ENCODE results near the gene LIN28B.
"Not testable (repeated sequence)": the region's sequence is repeated elsewhere in the genome, so short reads cannot be mapped to it uniquely, and the experiment has no call there.

Gene LIN28B

DNA sequence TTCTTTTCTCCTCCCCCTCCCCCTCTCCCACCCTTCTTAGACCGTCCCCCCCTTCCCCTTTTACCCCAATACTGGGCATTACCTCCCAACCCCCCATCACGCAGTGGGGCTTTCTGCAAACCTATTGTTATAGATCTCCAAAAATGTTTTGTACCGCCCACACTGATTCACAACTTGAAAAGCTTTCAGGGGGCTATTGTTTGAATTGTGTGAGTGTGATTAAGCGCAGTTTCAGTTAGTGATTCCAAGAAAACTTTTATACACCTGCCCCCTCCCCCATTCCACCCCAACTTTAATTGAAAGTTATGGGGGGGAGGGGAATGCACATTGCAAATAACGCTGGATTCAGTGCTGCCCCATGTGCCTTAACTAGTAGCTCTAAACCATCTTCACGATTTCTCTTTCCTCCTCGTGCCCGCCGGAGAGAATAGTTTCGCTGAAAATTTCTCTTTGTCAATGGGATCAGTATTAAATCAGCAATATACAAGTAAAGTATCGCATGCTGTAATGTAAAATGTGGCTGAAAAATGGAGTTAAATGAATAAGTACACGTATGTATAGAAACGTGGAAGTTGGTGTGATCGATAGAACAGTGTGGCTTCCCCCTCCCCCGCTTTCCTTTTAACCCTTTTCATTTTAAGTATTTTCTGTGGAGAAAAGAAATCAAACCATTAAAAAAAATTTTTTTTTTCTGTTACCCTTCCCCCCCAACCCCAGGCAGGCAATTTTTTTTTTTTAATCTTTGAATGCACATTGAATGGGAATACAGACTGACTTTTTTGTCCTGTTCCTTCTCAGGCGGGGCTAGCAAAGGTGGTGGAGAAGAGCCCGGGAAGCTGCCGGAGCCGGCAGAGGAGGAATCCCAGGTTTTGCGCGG, 632 bp downstream of the LIN28B start:
- DNase-seq, result no peak

DNA sequence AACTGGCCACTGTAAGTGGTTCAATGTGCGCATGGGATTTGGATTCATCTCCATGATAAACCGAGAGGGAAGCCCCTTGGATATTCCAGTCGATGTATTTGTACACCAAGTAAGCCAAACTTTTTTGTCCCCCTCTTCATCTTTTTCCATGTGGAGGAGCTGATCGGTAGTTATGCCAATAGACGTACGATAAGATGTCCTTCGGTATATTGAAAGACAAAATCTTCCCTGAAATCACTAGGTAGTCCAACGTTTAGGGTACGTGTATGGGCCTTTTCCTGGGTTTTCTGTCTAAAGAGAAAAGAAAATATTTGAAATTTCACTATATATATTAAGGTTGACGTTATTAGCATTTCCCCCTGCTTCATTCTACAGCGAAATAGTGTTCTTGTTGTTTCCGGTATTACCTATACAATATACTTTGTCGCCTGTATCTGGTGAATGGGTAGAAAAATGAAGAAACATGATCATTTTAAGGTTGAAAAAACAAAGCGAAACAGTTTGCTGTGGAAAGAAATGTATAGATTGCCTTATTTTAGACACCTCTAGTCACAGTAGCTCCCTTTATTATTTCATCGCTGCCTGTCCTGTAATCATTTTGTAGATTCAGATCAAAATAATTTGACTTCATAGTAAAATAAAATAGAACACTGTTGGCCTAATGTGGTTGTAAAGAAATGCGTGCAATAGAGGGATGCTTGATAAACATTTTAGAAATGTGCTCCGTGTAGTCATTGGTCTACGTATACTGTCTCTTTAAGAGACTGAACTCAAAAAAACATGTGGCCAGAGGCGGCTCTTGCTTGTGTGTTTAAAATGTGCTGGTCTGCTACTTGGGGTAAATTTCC, 1.5 kb downstream of the LIN28B start:
- DNase-seq, result no peak

DNA sequence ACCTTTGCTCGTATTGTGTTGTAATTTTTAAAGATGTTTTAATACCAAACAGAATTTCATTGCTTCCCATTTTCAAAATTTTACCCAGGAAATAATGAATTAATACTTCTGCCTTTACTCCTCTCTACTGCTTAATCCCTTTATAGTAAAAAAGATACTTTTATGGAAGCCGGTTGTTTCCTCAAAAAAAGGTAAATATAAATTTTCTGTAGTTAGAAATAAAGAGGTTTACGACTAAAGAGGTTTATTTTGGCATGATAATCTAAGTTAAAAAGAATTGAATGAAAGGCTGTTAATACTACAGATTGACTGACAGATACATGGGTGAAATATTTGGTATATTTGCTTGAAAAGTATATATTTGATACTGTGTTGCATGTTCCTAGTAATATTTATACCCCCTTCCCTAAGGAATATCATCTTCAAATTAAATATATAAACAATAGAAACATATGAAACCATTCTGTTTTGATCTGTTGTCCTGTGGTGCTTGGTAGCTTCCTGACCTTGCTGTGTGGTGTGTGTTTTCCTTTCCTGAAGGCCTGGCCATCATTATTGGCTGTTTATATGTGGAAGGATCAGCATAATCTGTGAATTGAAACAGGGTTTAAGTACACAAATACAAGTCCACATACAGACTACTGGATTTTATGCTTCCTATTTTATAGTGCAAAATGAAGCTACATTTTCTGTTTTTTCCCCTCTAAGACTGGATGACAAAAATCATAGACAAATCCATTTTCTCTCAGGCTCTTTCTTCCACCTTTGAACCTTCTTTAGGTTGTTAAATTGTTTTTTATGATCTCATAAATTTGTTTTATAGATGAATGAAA, 2.3 kb downstream of the LIN28B start:
- DNase-seq, result no peak

GRCh38 chr6:104969108-104969507, 12.2 kb downstream of the LIN28B start:
- DNase-seq, result no peak

GRCh38 chr6:104969785-104970581, 13.1 kb downstream of the LIN28B start:
- no peak for DNase-seq

GRCh38 chr6:104973404-104973803, 16.5 kb downstream of the LIN28B start:
- no peak for DNase-seq

- no peak for DNase-seq
Observed at GRCh38 chr6:104983296-104983695, 26.4 kb downstream of the LIN28B start.

GRCh38 chr6:104983776-104984175, 26.9 kb downstream of the LIN28B start:
- DNase-seq, result no peak

DNA sequence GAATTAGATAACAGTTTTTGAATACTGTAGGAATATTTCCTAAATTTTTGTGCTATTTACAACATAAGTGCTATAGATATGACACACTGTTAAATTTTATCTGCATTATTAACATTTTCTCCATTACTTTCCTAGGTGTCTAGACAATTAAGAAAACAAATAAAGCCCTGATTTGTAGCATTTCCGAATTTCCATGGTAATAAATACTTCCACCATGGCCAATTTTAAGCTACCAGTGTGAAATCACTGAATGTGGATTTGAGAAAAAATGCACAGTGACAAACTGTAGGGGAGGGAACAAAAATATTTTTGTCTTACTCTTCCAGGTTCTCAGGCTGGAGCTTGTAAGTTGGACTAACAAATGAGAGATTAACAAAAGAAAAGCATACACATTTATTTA, 27.9 kb downstream of the LIN28B start:
- DNase-seq, result no peak

DNA sequence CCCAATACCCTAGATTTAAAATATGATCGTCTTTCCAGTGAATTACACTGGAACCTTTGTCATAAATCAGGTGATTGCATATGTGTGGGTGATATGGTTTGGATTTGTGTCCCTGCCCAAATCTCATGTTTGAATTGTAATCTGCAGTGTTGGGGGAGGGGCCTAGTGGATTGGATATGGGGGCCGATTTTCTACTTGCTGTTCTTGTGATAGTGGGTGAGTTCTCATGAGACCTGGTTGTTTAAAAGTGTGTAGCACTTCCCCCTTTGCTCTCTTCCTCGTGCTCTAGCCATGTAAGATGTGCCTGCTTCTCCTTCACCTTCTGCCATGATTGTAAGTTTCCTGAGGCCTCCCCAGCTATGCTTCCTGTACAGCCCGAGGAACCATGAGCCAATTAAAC, 29.0 kb downstream of the LIN28B start:
- DNase-seq, result not testable (repeated sequence)

DNA sequence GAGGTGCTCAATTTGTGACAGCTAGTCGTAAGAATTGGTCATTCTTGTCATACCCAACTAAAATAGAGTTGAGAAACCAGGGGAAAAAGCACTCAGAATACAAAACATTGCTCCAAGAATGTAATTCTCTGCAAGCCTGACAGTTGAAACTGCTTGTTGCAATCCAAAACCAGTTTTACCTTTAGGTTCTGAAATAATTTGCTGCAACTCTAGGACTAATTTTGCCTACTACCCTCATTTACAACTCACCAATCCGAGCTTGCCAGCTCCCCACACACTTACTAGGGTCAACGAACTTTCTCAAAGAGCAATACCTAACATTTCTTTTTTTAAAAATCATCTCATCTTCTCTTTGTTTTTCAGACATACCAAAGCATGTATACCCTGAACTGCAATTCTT, 29.7 kb downstream of the LIN28B start:
- no peak for DNase-seq

DNA sequence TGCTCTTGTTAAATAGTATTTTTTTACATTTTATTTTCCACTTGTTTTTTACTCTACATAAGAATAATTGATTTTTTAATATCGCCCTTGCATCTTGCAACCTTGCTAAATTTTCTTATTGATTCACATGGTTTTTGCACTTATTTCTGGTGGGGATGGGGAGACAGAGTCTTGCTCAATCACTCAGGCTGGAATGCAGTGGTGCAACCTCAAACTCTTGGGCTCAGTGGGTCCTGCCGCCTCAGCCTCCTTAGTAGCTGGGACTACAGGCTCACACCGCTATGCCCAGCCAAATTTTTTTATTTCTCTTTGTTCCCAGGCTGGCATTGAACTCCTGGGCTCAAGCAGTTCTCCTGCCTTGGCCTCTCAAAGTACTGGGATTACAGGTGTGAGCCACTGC, 30.3 kb downstream of the LIN28B start:
- no peak for DNase-seq

GRCh38 chr6:104990085-104990484, 33.2 kb downstream of the LIN28B start:
- DNase-seq, result no peak

DNA sequence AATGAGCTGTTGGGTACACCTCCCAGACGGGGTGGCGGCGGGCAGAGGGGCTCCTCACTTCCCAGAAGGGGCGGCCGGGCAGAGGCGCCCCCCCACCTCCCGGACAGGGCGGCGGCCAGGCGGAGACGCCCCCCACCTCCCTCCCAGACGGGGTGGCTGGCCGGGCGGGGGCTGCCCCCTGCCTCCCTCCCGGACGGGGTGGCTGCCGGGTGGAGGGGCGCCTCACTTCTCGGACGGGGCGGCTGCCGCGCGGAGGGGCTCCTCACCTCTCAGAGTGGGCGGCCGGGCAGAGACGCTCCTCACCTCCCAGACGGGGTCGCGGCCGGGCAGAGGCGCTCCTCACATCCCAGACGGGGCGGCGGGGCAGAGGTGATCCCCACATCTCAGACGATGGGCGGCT, 34.2 kb downstream of the LIN28B start:
- not testable (repeated sequence) for DNase-seq

GRCh38 chr6:104993576-104993975, 36.7 kb downstream of the LIN28B start:
- DNase-seq, result not testable (repeated sequence)

GRCh38 chr6:104995989-104996617, 39.2 kb downstream of the LIN28B start:
- DNase-seq, result no peak

GRCh38 chr6:105001063-105001462, 44.2 kb downstream of the LIN28B start:
- DNase-seq, result no peak

DNA sequence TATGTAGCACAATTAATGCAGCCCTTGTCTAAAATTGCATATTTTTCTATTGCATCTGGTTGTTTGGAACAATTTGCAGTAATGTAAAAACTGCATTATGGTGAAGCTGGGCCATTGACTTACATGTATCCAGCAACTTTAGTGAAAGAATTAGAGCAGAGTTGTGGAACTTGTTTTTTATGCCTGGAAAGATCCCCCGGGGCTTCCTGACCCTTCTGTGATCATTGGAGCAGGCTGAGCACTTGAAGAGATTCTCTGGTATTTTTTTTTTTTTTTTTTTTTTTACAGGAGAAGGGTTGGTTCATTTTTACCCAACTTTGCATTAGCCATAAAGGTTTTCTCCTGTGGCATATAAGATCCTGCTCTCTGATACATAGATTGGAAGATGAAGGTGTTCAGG, 45.0 kb downstream of the LIN28B start:
- no peak for DNase-seq

DNA sequence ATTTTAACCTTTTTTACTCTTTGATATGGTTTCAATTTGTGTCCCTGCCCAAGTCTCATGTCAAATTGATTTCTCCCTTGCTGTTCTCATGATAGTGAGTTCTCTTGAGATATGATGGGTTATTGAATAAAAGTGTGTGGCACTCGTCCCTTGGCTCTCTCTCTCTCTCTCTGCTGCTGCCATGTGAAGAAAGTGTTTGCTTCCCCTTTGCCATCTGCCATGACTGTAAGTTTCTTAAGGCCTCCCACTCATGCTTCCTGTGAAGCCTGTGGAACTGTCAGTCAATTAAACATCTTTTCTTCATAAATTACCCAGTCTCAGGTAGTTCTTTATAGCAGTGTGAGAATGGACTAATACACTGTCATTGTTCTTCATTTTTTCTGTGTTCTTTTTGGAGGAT, 48.5 kb downstream of the LIN28B start:
- no peak for DNase-seq

DNA sequence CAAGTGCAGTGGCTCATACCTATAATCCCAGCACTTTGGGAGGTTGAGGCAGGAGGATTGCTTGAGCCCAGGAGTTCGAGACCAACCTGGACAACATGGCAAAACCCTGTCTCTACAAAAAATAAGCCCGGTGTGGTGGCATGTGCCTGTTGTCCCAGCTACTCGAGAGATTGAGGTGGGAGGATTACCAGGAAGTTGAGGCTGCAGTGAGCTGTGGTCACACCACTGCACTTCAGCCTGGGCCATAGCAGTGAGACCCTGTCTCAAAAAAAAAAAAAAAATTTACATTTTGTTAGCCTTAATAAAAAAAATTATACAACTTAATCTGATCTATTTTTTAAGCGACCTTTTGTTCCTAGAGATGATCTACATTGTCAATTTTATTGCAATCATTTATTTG, 56.6 kb downstream of the LIN28B start:
- not testable (repeated sequence) for DNase-seq

DNA sequence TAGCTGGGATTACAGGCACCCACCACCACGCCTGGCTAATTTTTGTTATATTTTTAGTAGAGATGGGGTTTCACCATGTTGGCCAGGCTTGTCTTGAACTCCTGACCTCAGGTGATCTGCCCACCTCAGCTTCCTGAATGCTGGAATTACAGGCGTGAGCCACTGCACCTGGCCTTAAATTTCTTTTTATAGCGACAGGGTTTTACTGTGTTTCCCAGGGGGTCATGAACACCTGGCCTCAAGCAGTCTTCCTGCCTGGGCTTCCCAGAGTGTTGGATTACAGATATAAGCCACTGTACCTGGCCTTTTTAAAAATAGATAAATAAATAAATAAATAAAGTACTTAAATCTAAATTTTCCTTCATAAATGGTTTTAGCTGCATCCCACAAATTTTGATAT, 57.5 kb downstream of the LIN28B start:
- no peak for DNase-seq

DNA sequence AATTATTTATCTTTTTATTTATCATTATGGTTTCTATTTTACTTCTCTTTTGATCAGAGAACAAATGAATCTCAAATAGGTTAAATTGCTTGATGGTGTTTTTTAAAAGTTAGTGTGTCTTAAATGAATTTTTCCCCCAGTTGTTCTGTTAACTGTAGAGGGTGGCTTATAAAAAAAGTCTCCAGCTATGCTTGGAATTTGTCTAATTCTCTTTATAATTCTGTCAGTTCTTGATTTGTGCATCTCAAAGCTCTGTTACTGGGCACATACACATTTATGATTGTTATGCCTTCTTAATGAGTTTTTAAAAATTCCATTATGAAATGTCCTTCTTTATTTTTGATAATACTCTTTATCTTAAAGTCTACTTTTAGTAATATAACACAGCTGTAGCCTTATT, 58.0 kb downstream of the LIN28B start:
- no peak for DNase-seq
